GM23338 (cell line): ENCODE measurements around the gene CFAP58. TPM values are rescaled to one million over a fixed set of nuclear protein-coding genes. Genes with fewer than 3 reads are reported as not detected.

Source experiments
- ATAC-seq: fragments of 200-7000 bp; cut with Tn5 transposase; 3 replicates; pipeline ENCODE4 v1.9.1; 2020
- DNase-seq: peaks from one replicate; pipeline ENCODE4 v3.0.0-alpha.2; 2015; ENCODE audit warnings: low spot score
- H2AFZ ChIP-seq: fragments of 200-600 bp; sonication (generic); 2 replicates; pipeline ENCODE4 v1.8.0; 2016; ENCODE audit warnings: antibody characterized with exemption, mild to moderate bottlenecking, moderate library complexity
- H3F3A ChIP-seq: fragments of 200-600 bp; sonication (generic); replicated peaks from 2 replicates; pipeline ENCODE4 v1.8.0; 2017; ENCODE audit warnings: antibody characterized with exemption, mixed run types, low read depth
- H3K27ac ChIP-seq: fragments of 200-600 bp; sonication (generic); 2 replicates; pipeline ENCODE4 v1.6.1; 2016; ENCODE audit warnings: low read depth
- H3K27me3 ChIP-seq: fragments of 200-600 bp; sonication (generic); 2 replicates; pipeline ENCODE4 v1.8.0; 2016; ENCODE audit warnings: mild to moderate bottlenecking, mixed run types, moderate library complexity; ENCODE audit not compliant: insufficient read depth
- H3K36me3 ChIP-seq: fragments of 200-600 bp; sonication (generic); 2 replicates; pipeline ENCODE4 v1.8.0; 2016; ENCODE audit warnings: mild to moderate bottlenecking; ENCODE audit not compliant: insufficient read depth
- H3K4me1 ChIP-seq: fragments of 200-600 bp; sonication (generic); 2 replicates; pipeline ENCODE4 v1.8.0; 2016; ENCODE audit warnings: mild to moderate bottlenecking, moderate library complexity; ENCODE audit not compliant: insufficient read depth
- H3K4me2 ChIP-seq: fragments of 200-600 bp; sonication (generic); 2 replicates; pipeline ENCODE4 v1.7.1; 2017; ENCODE audit warnings: mixed run types
- H3K4me3 ChIP-seq: fragments of 200-600 bp; sonication (generic); 2 replicates; pipeline ENCODE4 v1.6.1; 2016; ENCODE audit warnings: mixed run types
- H3K79me2 ChIP-seq: fragments of 200-600 bp; sonication (generic); replicated peaks from 2 replicates; pipeline ENCODE4 v1.8.0; 2017; ENCODE audit warnings: mild to moderate bottlenecking; ENCODE audit not compliant: insufficient read depth
- H3K9me2 ChIP-seq: fragments of 200-600 bp; sonication (generic); 2 replicates; pipeline ENCODE4 v1.8.0; 2017; ENCODE audit not compliant: insufficient read depth
- H4K20me1 ChIP-seq: fragments of 200-600 bp; sonication (generic); replicated peaks from 2 replicates; pipeline ENCODE4 v1.8.0; 2017; ENCODE audit warnings: mild to moderate bottlenecking; ENCODE audit not compliant: insufficient read depth
- H3K27ac Mint-ChIP-seq: 2 replicates; pipeline ENCODE4 v1.8.0; 2020; ENCODE audit warnings: inconsistent platforms, mild to moderate bottlenecking, moderate library complexity, mixed read lengths
- H3K27me3 Mint-ChIP-seq: 3 replicates; pipeline ENCODE4 v1.8.0; 2022; ENCODE audit warnings: low read depth, mild to moderate bottlenecking, moderate library complexity, mixed read lengths, inconsistent platforms; ENCODE audit not compliant: insufficient read depth, poor library complexity
- H3K36me3 Mint-ChIP-seq: 3 replicates; pipeline ENCODE4 v1.8.0; 2021; ENCODE audit warnings: low read depth, mild to moderate bottlenecking, inconsistent platforms, moderate library complexity, mixed read lengths
- H3K4me1 Mint-ChIP-seq: 3 replicates; pipeline ENCODE4 v1.8.0; 2020; ENCODE audit warnings: mild to moderate bottlenecking, inconsistent platforms, mixed read lengths
- H3K4me3 Mint-ChIP-seq: 3 replicates; pipeline ENCODE4 v1.8.0; 2021; ENCODE audit warnings: moderate library complexity, mild to moderate bottlenecking, inconsistent platforms, mixed read lengths
- H3K9me3 Mint-ChIP-seq: 3 replicates; pipeline ENCODE4 v1.8.0; 2020; ENCODE audit warnings: moderate library complexity, mild to moderate bottlenecking, inconsistent platforms, mixed read lengths
- CREB1 ChIP-seq: fragments of 250-450 bp; sonication (Bioruptor Pico); IDR thresholded peaks from 2 replicates; pipeline ENCODE4 v1.5.0; 2020; ENCODE audit warnings: low read depth, mild to moderate bottlenecking, moderate library complexity
- EZH2 ChIP-seq: fragments of 200-600 bp; sonication (generic); IDR thresholded peaks from one replicate; pipeline ENCODE4 v1.8.0; 2017; ENCODE audit warnings: antibody characterized with exemption, mild to moderate bottlenecking, low read depth; ENCODE audit not compliant: unreplicated experiment
- EZH2phosphoT487 ChIP-seq: fragments of 200-600 bp; sonication (generic); IDR thresholded peaks from one replicate; pipeline ENCODE4 v1.8.1; 2018; ENCODE audit warnings: antibody characterized with exemption; ENCODE audit not compliant: unreplicated experiment
- JUNB ChIP-seq: IDR thresholded peaks from one replicate; pipeline ENCODE4 v1.6.1; 2016; ENCODE audit warnings: antibody characterized with exemption; ENCODE audit not compliant: unreplicated experiment
- NANOG ChIP-seq: IDR thresholded peaks from 2 replicates; pipeline ENCODE4 v1.6.1; 2016; ENCODE audit warnings: antibody characterized with exemption, borderline replicate concordance
- POLR2AphosphoS5 ChIP-seq: IDR thresholded peaks from 2 replicates; pipeline ENCODE4 v1.6.1; 2016; ENCODE audit warnings: antibody characterized with exemption, low read depth
- STAT1 ChIP-seq: IDR thresholded peaks from one replicate; pipeline ENCODE4 v1.6.1; 2016; ENCODE audit warnings: antibody characterized with exemption; ENCODE audit not compliant: unreplicated experiment
- ZNF114 ChIP-seq: fragments of 250-450 bp; sonication (Bioruptor Pico); IDR thresholded peaks from 2 replicates; pipeline ENCODE4 v1.5.0; 2020; ENCODE audit warnings: mild to moderate bottlenecking, moderate library complexity
- ZNF331 ChIP-seq: fragments of 250-450 bp; sonication (Bioruptor Pico); IDR thresholded peaks from 2 replicates; pipeline ENCODE4 v1.5.0; 2020; ENCODE audit warnings: low read depth, mild to moderate bottlenecking, moderate library complexity
- polyA plus RNA-seq: library from polyadenylated mRNA; unstranded; fragments of >200 nt; fragmentation: Nextera tagmentation; extraction: Ambion mirVana; gene quantifications from 2 replicates; pipeline ENCODE4 v1.2.1, GENCODE V29; 2016
- total RNA-seq: library from RNA; depleted of rRNA; stranded (reverse); fragments of >200 nt; shearing (Covaris generic); gene quantifications from 2 replicates; pipeline ENCODE4 v1.2.3, GENCODE V29; 2014
- TF ChIP-seq, protein P1 (sequence below): IDR thresholded peaks from one replicate; pipeline ENCODE4 v1.6.1; 2018; ENCODE audit warnings: antibody characterized with exemption; ENCODE audit not compliant: unreplicated experiment
- TF ChIP-seq, protein P2 (sequence below): IDR thresholded peaks from 2 replicates; pipeline ENCODE4 v1.6.1; 2016; ENCODE audit warnings: antibody characterized with exemption
- TF ChIP-seq, protein P3 (sequence below), 2 experiments: fragments of 200-600 bp in 1 of 2; sonication (generic) in 1 of 2; conservative IDR thresholded peaks; 2 replicates each; pipeline versions ENCODE4 v1.5.1 to v1.6.1; 2016 to 2017; ENCODE audit warnings: antibody characterized with exemption in 2 of 2, low read depth in 2 of 2, mild to moderate bottlenecking in 2 of 2, moderate library complexity in 1 of 2
- TF ChIP-seq, protein P4 (sequence below): fragments of 250-450 bp; sonication (Bioruptor Pico); IDR thresholded peaks from 2 replicates; pipeline ENCODE4 v1.5.0; 2020; ENCODE audit warnings: mild to moderate bottlenecking, moderate library complexity

Gene CFAP58
- total and polyA plus RNA-seq, 2 experiments from 2014 or later = 0.63 to 0.89 TPM

DNA sequence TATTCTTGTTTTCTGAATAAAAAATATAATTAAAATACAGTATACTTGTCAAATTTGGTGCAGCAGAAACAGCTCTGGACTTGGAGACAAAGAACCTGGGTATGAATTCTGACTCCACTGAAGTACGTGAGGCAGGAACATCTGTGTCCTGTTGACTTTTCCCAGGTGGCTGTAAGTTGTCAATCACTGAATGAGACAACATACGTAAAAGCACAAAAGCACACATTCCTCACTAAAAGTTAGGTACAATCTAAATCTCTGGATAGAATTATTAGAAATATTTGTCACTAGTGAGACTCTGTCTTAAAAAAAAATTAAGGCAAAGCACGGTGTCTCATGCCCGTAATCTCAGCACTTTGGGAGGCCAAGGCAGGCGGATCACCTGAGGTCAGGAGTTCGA lies 18.1 kb downstream of the CFAP58 start (continued):
- TF ChIP-seq, protein P1, sequence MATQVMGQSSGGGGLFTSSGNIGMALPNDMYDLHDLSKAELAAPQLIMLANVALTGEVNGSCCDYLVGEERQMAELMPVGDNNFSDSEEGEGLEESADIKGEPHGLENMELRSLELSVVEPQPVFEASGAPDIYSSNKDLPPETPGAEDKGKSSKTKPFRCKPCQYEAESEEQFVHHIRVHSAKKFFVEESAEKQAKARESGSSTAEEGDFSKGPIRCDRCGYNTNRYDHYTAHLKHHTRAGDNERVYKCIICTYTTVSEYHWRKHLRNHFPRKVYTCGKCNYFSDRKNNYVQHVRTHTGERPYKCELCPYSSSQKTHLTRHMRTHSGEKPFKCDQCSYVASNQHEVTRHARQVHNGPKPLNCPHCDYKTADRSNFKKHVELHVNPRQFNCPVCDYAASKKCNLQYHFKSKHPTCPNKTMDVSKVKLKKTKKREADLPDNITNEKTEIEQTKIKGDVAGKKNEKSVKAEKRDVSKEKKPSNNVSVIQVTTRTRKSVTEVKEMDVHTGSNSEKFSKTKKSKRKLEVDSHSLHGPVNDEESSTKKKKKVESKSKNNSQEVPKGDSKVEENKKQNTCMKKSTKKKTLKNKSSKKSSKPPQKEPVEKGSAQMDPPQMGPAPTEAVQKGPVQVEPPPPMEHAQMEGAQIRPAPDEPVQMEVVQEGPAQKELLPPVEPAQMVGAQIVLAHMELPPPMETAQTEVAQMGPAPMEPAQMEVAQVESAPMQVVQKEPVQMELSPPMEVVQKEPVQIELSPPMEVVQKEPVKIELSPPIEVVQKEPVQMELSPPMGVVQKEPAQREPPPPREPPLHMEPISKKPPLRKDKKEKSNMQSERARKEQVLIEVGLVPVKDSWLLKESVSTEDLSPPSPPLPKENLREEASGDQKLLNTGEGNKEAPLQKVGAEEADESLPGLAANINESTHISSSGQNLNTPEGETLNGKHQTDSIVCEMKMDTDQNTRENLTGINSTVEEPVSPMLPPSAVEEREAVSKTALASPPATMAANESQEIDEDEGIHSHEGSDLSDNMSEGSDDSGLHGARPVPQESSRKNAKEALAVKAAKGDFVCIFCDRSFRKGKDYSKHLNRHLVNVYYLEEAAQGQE = no peak
- TF ChIP-seq ZNF114 (CRISPR knock-in tag) (no peak), EZH2 (no peak), NANOG (no peak)

DNA sequence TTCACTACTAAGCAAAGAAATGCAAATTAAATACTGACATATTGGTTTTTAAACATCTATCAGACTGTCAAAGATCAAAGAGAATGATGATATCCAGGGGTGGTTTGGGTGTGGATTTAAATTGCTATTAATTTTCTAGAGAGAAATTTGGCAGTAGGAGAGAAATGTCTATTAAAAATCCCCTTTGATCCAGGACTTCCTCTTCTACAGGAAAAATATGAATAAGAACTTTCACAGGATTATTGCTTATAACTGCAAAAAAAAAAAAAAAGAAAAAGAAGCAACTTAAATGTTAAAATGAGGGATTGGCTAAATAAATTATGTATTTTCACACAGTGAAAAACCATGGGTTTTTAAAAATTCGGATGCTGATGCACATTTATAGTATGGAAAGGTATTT lies 21.0 kb downstream of the CFAP58 start:
- Histone ChIP-seq H3K36me3 (no peaks in the 10 kb centered on the region), H3K79me2 (no peaks in the 10 kb centered on the region), H3K4me1 (peaks cover 10% of the 10 kb centered on the region; the same call in 1 of the 2 replicates), H3K27ac (no peak overlapping the region), H3K4me2 (no peak overlapping the region), H2AFZ (no peak overlapping the region), H3K4me3 (no peak overlapping the region), H4K20me1 (no peaks in the 10 kb centered on the region), H3K27me3 (no peaks in the 10 kb centered on the region), H3K9me2 (no peaks in the 10 kb centered on the region), H3F3A (no peaks in the 10 kb centered on the region)
- H3K27ac Mint-ChIP-seq = no peak overlapping the region
- H3K27me3 Mint-ChIP-seq = peaks cover 2% of the 10 kb centered on the region
- no peak for ATAC-seq
- no peak for DNase-seq
- peaks cover 11% of the 10 kb centered on the region; the same call in 1 of the 3 replicates for H3K9me3 Mint-ChIP-seq
- H3K36me3 Mint-ChIP-seq = peaks cover 16% of the 10 kb centered on the region
- peaks cover 23% of the 10 kb centered on the region for H3K4me1 Mint-ChIP-seq
- H3K4me3 Mint-ChIP-seq = no peak overlapping the region
- TF ChIP-seq ZNF114 (CRISPR knock-in tag) (no peak), POLR2AphosphoS5 (no peak), ZNF331 (CRISPR knock-in tag) (no peak), STAT1 (no peak), EZH2phosphoT487 (no peak), NANOG (no peak), JUNB (no peak), CREB1 (CRISPR knock-in tag) (no peak), EZH2 (no peak)
- TF ChIP-seq, protein P2, sequence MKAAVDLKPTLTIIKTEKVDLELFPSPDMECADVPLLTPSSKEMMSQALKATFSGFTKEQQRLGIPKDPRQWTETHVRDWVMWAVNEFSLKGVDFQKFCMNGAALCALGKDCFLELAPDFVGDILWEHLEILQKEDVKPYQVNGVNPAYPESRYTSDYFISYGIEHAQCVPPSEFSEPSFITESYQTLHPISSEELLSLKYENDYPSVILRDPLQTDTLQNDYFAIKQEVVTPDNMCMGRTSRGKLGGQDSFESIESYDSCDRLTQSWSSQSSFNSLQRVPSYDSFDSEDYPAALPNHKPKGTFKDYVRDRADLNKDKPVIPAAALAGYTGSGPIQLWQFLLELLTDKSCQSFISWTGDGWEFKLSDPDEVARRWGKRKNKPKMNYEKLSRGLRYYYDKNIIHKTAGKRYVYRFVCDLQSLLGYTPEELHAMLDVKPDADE = no peak
- TF ChIP-seq, protein P3, sequence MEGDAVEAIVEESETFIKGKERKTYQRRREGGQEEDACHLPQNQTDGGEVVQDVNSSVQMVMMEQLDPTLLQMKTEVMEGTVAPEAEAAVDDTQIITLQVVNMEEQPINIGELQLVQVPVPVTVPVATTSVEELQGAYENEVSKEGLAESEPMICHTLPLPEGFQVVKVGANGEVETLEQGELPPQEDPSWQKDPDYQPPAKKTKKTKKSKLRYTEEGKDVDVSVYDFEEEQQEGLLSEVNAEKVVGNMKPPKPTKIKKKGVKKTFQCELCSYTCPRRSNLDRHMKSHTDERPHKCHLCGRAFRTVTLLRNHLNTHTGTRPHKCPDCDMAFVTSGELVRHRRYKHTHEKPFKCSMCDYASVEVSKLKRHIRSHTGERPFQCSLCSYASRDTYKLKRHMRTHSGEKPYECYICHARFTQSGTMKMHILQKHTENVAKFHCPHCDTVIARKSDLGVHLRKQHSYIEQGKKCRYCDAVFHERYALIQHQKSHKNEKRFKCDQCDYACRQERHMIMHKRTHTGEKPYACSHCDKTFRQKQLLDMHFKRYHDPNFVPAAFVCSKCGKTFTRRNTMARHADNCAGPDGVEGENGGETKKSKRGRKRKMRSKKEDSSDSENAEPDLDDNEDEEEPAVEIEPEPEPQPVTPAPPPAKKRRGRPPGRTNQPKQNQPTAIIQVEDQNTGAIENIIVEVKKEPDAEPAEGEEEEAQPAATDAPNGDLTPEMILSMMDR (conservative IDR thresholded peaks at IDR 0.05; ENCODE audit: low read depth in 2 of 2) = no peak
- TF ChIP-seq, protein P4, sequence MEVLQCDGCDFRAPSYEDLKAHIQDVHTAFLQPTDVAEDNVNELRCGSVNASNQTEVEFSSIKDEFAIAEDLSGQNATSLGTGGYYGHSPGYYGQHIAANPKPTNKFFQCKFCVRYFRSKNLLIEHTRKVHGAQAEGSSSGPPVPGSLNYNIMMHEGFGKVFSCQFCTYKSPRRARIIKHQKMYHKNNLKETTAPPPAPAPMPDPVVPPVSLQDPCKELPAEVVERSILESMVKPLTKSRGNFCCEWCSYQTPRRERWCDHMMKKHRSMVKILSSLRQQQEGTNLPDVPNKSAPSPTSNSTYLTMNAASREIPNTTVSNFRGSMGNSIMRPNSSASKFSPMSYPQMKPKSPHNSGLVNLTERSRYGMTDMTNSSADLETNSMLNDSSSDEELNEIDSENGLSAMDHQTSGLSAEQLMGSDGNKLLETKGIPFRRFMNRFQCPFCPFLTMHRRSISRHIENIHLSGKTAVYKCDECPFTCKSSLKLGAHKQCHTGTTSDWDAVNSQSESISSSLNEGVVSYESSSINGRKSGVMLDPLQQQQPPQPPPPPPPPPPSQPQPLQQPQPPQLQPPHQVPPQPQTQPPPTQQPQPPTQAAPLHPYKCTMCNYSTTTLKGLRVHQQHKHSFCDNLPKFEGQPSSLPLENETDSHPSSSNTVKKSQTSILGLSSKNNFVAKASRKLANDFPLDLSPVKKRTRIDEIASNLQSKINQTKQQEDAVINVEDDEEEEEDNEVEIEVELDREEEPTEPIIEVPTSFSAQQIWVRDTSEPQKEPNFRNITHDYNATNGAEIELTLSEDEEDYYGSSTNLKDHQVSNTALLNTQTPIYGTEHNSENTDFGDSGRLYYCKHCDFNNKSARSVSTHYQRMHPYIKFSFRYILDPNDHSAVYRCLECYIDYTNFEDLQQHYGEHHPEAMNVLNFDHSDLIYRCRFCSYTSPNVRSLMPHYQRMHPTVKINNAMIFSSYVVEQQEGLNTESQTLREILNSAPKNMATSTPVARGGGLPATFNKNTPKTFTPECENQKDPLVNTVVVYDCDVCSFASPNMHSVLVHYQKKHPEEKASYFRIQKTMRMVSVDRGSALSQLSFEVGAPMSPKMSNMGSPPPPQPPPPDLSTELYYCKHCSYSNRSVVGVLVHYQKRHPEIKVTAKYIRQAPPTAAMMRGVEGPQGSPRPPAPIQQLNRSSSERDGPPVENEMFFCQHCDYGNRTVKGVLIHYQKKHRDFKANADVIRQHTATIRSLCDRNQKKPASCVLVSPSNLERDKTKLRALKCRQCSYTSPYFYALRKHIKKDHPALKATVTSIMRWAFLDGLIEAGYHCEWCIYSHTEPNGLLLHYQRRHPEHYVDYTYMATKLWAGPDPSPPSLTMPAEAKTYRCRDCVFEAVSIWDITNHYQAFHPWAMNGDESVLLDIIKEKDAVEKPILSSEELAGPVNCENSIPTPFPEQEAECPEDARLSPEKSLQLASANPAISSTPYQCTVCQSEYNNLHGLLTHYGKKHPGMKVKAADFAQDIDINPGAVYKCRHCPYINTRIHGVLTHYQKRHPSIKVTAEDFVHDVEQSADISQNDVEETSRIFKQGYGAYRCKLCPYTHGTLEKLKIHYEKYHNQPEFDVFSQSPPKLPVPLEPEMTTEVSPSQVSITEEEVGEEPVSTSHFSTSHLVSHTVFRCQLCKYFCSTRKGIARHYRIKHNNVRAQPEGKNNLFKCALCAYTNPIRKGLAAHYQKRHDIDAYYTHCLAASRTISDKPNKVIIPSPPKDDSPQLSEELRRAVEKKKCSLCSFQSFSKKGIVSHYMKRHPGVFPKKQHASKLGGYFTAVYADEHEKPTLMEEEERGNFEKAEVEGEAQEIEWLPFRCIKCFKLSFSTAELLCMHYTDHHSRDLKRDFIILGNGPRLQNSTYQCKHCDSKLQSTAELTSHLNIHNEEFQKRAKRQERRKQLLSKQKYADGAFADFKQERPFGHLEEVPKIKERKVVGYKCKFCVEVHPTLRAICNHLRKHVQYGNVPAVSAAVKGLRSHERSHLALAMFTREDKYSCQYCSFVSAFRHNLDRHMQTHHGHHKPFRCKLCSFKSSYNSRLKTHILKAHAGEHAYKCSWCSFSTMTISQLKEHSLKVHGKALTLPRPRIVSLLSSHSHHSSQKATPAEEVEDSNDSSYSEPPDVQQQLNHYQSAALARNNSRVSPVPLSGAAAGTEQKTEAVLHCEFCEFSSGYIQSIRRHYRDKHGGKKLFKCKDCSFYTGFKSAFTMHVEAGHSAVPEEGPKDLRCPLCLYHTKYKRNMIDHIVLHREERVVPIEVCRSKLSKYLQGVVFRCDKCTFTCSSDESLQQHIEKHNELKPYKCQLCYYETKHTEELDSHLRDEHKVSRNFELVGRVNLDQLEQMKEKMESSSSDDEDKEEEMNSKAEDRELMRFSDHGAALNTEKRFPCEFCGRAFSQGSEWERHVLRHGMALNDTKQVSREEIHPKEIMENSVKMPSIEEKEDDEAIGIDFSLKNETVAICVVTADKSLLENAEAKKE (CRISPR knock-in tag) = no peak
